Measurements from ENCODE around the gene SMAD7.

DNA sequence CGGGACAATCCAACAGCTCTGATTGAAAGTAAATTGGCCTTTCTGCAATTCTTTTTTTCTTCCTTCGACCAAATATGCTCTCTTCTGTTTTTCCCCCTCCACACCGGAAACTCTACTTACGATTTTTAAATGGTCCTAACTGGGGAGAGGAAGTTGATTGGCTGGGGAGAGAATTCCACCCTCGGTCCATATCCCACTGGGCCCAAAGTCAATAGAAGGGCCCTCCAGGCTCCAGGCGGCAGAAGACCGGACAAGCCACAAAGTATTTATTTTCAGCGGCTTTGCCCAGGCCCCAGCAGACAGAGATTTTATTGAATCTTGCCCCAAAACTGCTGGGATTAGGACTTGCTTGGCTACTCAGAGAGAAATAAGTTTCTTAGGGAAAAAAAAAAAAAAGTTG, 37.1 kb upstream of the SMAD7 start:
- TF ChIP-seq, protein P1, sequence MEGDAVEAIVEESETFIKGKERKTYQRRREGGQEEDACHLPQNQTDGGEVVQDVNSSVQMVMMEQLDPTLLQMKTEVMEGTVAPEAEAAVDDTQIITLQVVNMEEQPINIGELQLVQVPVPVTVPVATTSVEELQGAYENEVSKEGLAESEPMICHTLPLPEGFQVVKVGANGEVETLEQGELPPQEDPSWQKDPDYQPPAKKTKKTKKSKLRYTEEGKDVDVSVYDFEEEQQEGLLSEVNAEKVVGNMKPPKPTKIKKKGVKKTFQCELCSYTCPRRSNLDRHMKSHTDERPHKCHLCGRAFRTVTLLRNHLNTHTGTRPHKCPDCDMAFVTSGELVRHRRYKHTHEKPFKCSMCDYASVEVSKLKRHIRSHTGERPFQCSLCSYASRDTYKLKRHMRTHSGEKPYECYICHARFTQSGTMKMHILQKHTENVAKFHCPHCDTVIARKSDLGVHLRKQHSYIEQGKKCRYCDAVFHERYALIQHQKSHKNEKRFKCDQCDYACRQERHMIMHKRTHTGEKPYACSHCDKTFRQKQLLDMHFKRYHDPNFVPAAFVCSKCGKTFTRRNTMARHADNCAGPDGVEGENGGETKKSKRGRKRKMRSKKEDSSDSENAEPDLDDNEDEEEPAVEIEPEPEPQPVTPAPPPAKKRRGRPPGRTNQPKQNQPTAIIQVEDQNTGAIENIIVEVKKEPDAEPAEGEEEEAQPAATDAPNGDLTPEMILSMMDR (IDR thresholded peaks at IDR 0.05), result no peak
- TF ChIP-seq EP300 (IDR thresholded peaks at IDR 0.05), result no peak
